H1 (cell line): ENCODE results near the gene DENND2D. TPM values are rescaled to one million over a fixed set of nuclear protein-coding genes. Genes with fewer than 3 reads are reported as not detected.
A peak's percentile ranks its signal among the peaks of the same experiment; 100 is the strongest.

Experiments
- CTCF ChIA-PET: fragments of 300-600 bp; sonication (Branson Sonifier 250); formaldehyde crosslinking; loops from one replicate; lab custom pipeline; 2021; ENCODE audit not compliant: partially characterized antibody; lab: Charles Lee
- POLR2A ChIA-PET: fragments of 300-600 bp; sonication (Branson Sonifier 250); formaldehyde crosslinking; loops from one replicate; lab custom pipeline; 2021; ENCODE audit warnings: inconsistent platforms; ENCODE audit not compliant: partially characterized antibody; lab: Charles Lee
- DNase-seq, 2 experiments: peaks; one replicate each; pipeline versions ENCODE4 v3.0.0 to v3.0.0-alpha.2; 2010 to 2022; ENCODE audit warnings: low spot score in 2 of 2, low read depth in 1 of 2, mixed read lengths in 1 of 2
- FAIRE-seq: peaks from 2 replicates; lab custom pipeline; 2011; peaks lifted over from hg19 to GRCh38; lab: Jason Lieb, UNC
- H2AFZ ChIP-seq: 2 replicates; pipeline ENCODE4 v1.8.1; 2012; ENCODE audit warnings: low read length, inconsistent platforms
- H2AK5ac ChIP-seq: 2 replicates; pipeline ENCODE4 v1.6.1; 2013; ENCODE audit warnings: low read depth, low read length
- H2BK120ac ChIP-seq: replicated peaks from 2 replicates; pipeline ENCODE3; 2013; ENCODE audit warnings: low read depth, low read length, inconsistent platforms
- H2BK12ac ChIP-seq: 2 replicates; pipeline ENCODE4 v1.6.1; 2013; ENCODE audit warnings: low read depth, low read length
- H2BK15ac ChIP-seq: 2 replicates; pipeline ENCODE4 v1.6.1; 2013; ENCODE audit warnings: low read length
- H2BK20ac ChIP-seq: 2 replicates; pipeline ENCODE4 v1.6.1; 2013; ENCODE audit warnings: low read length
- H2BK5ac ChIP-seq: 2 replicates; pipeline ENCODE4 v1.6.1; 2013; ENCODE audit warnings: low read depth, low read length
- H3K14ac ChIP-seq: 2 replicates; pipeline ENCODE4 v1.6.1; 2013; ENCODE audit warnings: inconsistent platforms; ENCODE audit not compliant: insufficient read length
- H3K18ac ChIP-seq: 2 replicates; pipeline ENCODE4 v1.6.1; 2013; ENCODE audit warnings: low read length; ENCODE audit errors: extremely low read depth
- H3K23ac ChIP-seq: 2 replicates; pipeline ENCODE4 v1.6.1; 2013; ENCODE audit warnings: inconsistent platforms; ENCODE audit not compliant: insufficient read length
- H3K23me2 ChIP-seq: 2 replicates; pipeline ENCODE4 v1.6.1; 2013; ENCODE audit warnings: low read depth, low read length
- H3K27ac ChIP-seq: 2 replicates; pipeline ENCODE4 v1.6.1; 2011; ENCODE audit warnings: low read depth, low read length, inconsistent platforms
- H3K27me3 ChIP-seq, 4 experiments: replicated peaks in 1 of 4; 1 replicate in 1 of 4; 2 replicates in 3 of 4; pipeline versions ENCODE4 v1.6.1 to v1.8.1; 2011 to 2013; ENCODE audit warnings: low read length in 3 of 4, mild to moderate bottlenecking in 3 of 4, inconsistent platforms in 2 of 4, mixed read lengths in 2 of 4, moderate library complexity in 1 of 4; ENCODE audit not compliant: control insufficient read depth in 3 of 4, insufficient read depth in 3 of 4; ENCODE audit errors: extremely low read depth in 1 of 4
- H3K36me3 ChIP-seq, 4 experiments: 2 replicates each; pipeline versions ENCODE4 v1.6.1 to v1.8.1; 2011 to 2013; ENCODE audit warnings: mild to moderate bottlenecking in 4 of 4, low read length in 3 of 4, moderate library complexity in 2 of 4, control low read depth in 1 of 4, inconsistent platforms in 1 of 4; ENCODE audit not compliant: insufficient read depth in 4 of 4, control insufficient read depth in 2 of 4
- H3K4ac ChIP-seq: replicated peaks from 2 replicates; pipeline ENCODE3; 2013; ENCODE audit warnings: low read length, low read depth, mixed read lengths, inconsistent platforms; ENCODE audit not compliant: insufficient read length
- H3K4me1 ChIP-seq, 4 experiments: replicated peaks in 1 of 4; 1 replicate in 1 of 4; 2 replicates in 3 of 4; pipeline versions ENCODE4 v1.6.1 to v1.8.1; 2011 to 2013; ENCODE audit warnings: low read length in 3 of 4, inconsistent platforms in 2 of 4, mixed read lengths in 1 of 4; ENCODE audit not compliant: insufficient read depth in 4 of 4, control insufficient read depth in 3 of 4
- H3K4me2 ChIP-seq, 2 experiments: 2 replicates each; pipeline versions ENCODE4 v1.6.1 to v1.8.1; 2011 to 2013; ENCODE audit warnings: low read depth in 2 of 2, low read length in 2 of 2, control low read depth in 1 of 2, inconsistent platforms in 1 of 2, mild to moderate bottlenecking in 1 of 2; ENCODE audit not compliant: insufficient read depth in 1 of 2
- H3K4me3 ChIP-seq, 4 experiments: fragments of 200-600, 300-600 bp in 1 of 4; sonication (generic), shearing (Covaris generic), sonication (Bioruptor Twin) in 1 of 4; 2 replicates each; pipeline versions ENCODE4 v1.5.1 to v1.8.1; 2011 to 2016; ENCODE audit warnings: low read length in 4 of 4, low read depth in 3 of 4, control low read depth in 2 of 4, inconsistent platforms in 2 of 4, mild to moderate bottlenecking in 2 of 4, mixed read lengths in 1 of 4, moderate library complexity in 1 of 4; ENCODE audit not compliant: insufficient read depth in 2 of 4; ENCODE audit errors: extremely low read depth in 1 of 4
- H3K56ac ChIP-seq: replicated peaks from 2 replicates; pipeline ENCODE3; 2013; ENCODE audit warnings: low read depth, mild to moderate bottlenecking, mixed read lengths, low read length, inconsistent platforms; ENCODE audit not compliant: insufficient read length
- H3K79me1 ChIP-seq: 2 replicates; pipeline ENCODE4 v1.6.1; 2013; ENCODE audit warnings: low read depth, low read length, control low read depth
- H3K79me2 ChIP-seq, 2 experiments: 2 replicates each; pipeline versions ENCODE4 v1.6.1 to v1.8.1; 2012 to 2013; ENCODE audit warnings: low read length in 2 of 2, mild to moderate bottlenecking in 2 of 2, inconsistent platforms in 1 of 2; ENCODE audit not compliant: insufficient read depth in 2 of 2, control insufficient read depth in 1 of 2
- H3K9ac ChIP-seq, 4 experiments: replicated peaks in 1 of 4; 1 replicate in 1 of 4; 2 replicates in 3 of 4; pipeline versions ENCODE4 v1.6.1 to v1.8.1; 2011 to 2013; ENCODE audit warnings: low read depth in 3 of 4, low read length in 3 of 4, control low read depth in 2 of 4, mild to moderate bottlenecking in 2 of 4, moderate library complexity in 2 of 4, inconsistent platforms in 1 of 4; ENCODE audit errors: extremely low read depth in 1 of 4
- H3K9me3 ChIP-seq, 2 experiments: 2 replicates each; pipeline versions ENCODE4 v1.6.1 to v1.8.1; 2012 to 2013; ENCODE audit warnings: mild to moderate bottlenecking in 2 of 2, moderate library complexity in 2 of 2, control low read depth in 1 of 2, inconsistent platforms in 1 of 2, low read depth in 1 of 2, low read length in 1 of 2, mixed read lengths in 1 of 2; ENCODE audit not compliant: insufficient read depth in 2 of 2
- H4K20me1 ChIP-seq, 2 experiments: replicated peaks in 1 of 2; 2 replicates each; pipeline versions ENCODE3 to v1.8.1; 2011 to 2013; ENCODE audit warnings: inconsistent platforms in 2 of 2, low read length in 2 of 2, mild to moderate bottlenecking in 1 of 2; ENCODE audit not compliant: insufficient read depth in 2 of 2, control insufficient read depth in 1 of 2
- H4K5ac ChIP-seq: 2 replicates; pipeline ENCODE4 v1.6.1; 2013; ENCODE audit warnings: low read length, low read depth, mixed read lengths, inconsistent platforms; ENCODE audit not compliant: insufficient read length
- H4K8ac ChIP-seq: 2 replicates; pipeline ENCODE4 v1.8.0; 2013; ENCODE audit warnings: mild to moderate bottlenecking, moderate library complexity, low read length, inconsistent platforms; ENCODE audit not compliant: insufficient read depth; ENCODE audit errors: extremely low read depth
- H4K91ac ChIP-seq: replicated peaks from 2 replicates; pipeline ENCODE3; 2013; ENCODE audit warnings: low read length, mixed read lengths, inconsistent platforms; ENCODE audit not compliant: insufficient read length
- ATF2 ChIP-seq: IDR thresholded peaks from 2 replicates; pipeline ENCODE4 v1.6.1; 2012; ENCODE audit warnings: low read length, inconsistent platforms
- BCL11A ChIP-seq, 2 experiments: IDR thresholded peaks; one replicate each; pipeline ENCODE4 v1.6.1; 2011; ENCODE audit warnings: low read depth in 2 of 2, low read length in 2 of 2, mild to moderate bottlenecking in 2 of 2
- RAD21 ChIP-seq, 2 experiments: IDR thresholded peaks in 1 of 2; conservative IDR thresholded peaks in 1 of 2; 2 replicates each; pipeline ENCODE4 v1.6.1; 2011; ENCODE audit warnings: low read depth in 2 of 2, low read length in 2 of 2, improper control_type of control experiment in 1 of 2, inconsistent platforms in 1 of 2, mild to moderate bottlenecking in 1 of 2, moderate library complexity in 1 of 2
- TAF7 ChIP-seq: optimal IDR thresholded peaks from 2 replicates; pipeline ENCODE3; 2011; ENCODE audit warnings: low read depth, mild to moderate bottlenecking, inconsistent platforms, low read length, moderate library complexity, borderline replicate concordance
- ZNF274 ChIP-seq: IDR thresholded peaks from 2 replicates; pipeline ENCODE4 v1.7.0; 2012; ENCODE audit warnings: low read length, borderline replicate concordance; ENCODE audit errors: extremely low read depth
- WGBS, 2 experiments: shearing (Covaris generic) in 1 of 2; methylation state at CpG; one replicate each; pipeline versions ENCODE4 v1.1.6 to v1.1.7; 2013 to 2015; ENCODE audit warnings: low lambda C conversion rate in 2 of 2, mixed read lengths in 2 of 2, inconsistent platforms in 1 of 2, low coverage in 1 of 2, missing lambda C conversion rate in 1 of 2; ENCODE audit not compliant: insufficient replicate concordance in 2 of 2, insufficient coverage in 1 of 2, insufficient read length in 1 of 2; ENCODE audit errors: extremely low coverage in 1 of 2, missing lambda C conversion rate in 1 of 2; 5-methylcytosine and 5-hydroxymethylcytosine counted together
- polyA plus RNA-seq, 7 experiments: library from polyadenylated mRNA; depleted of rRNA in 3 of 7; stranded (reverse) in 5 of 7; unstranded in 2 of 7; fragments of >200 nt in 5 of 7; fragments of 200-250 nt in 2 of 7; gene quantifications; 1 replicate in 5 of 7; 2 replicates in 1 of 7; 4 replicates in 1 of 7; pipeline versions ENCODE4 v1.2.1 to v1.2.3, GENCODE V29; 2011 to 2013; ENCODE audit warnings: missing spikeins in 2 of 7, mixed read lengths in 2 of 7
- total RNA-seq: library from RNA; stranded (reverse); fragmentation: NEBNext Ultra II Directional; extraction: Animal tissue kit (Norgen Biotek cat#: 25700); gene quantifications from 2 replicates; pipeline ENCODE4 v1.2.1, GENCODE V29; 2021

The DENND2D gene
- total and polyA plus RNA-seq, 2 of the 8 experiments (the other 6 are each of a cell fraction or from before 2014, with no cell fraction given): 0.58 to 1.6 TPM

GRCh38 chr1:111213412-111213811 is 13.0 kb upstream of the DENND2D start:
- Histone ChIP-seq H3K79me1 (no peaks in the 10 kb centered on the region), H2AK5ac (no peak overlapping the region), H4K20me1 (no peaks in the 10 kb centered on the region), H2BK15ac (no peak overlapping the region), H3K4me3 (no peak overlapping the region), H3K36me3 (no peaks in the 10 kb centered on the region), H4K8ac (no peak overlapping the region), H3K56ac (no peak overlapping the region), H3K27me3 (no peaks in the 10 kb centered on the region; a peak in 1 of 7 replicates), H3K4ac (no peak overlapping the region), H3K14ac (no peak overlapping the region), H2BK120ac (peak overlapping the region; percentile 33), H3K9me3 (no peaks in the 10 kb centered on the region; a peak in 1 of 4 replicates), H3K4me2 (no peak overlapping the region), H3K9ac (no peak overlapping the region), H3K79me2 (no peaks in the 10 kb centered on the region), H2BK20ac (peak overlapping the region; percentile 84; the same call in 1 of the 2 replicates), H4K5ac (no peak overlapping the region), H2BK5ac (peak overlapping the region; percentile 91; the same call in 1 of the 2 replicates), H3K23me2 (no peaks in the 10 kb centered on the region), H4K91ac (no peak overlapping the region), H3K27ac (no peak overlapping the region), H2AFZ (0 out of 2 replicates have a peak overlapping the region, but pooled peaks have one; percentile 76), H2BK12ac (no peak overlapping the region; the same call in 1 of the 2 replicates), H3K23ac (no peak overlapping the region), H3K18ac (no peak overlapping the region), H3K4me1 (peaks cover 0 to 7% (median 4%) of the 10 kb centered on the region in 4 experiments; a peak in 3 of 7 replicates)
- CTCF ChIA-PET: interaction anchor here (1.9 to 2.2 kb wide), 2 partner anchors 15 to 120 kb away, joined by 5 to 6 read pairs; no protein-coding TSS in a partner anchor
- 91% methylated on average over 6 of the region's 6 CpGs; no CpG with 5 or more reads in 1 of the 2 experiments for WGBS, 2 experiments
- no peak for DNase-seq
- TF ChIP-seq ZNF274 (no peak), TAF7 (no peak), RAD21 (IDR thresholded peaks at IDR 0.05 in 1 of 2, conservative IDR thresholded peaks at IDR 0.05 in 1 of 2; ENCODE audit: low read depth in 2 of 2, low read length in 2 of 2) (no peak), BCL11A (IDR thresholded peaks at IDR 0.05; ENCODE audit: low read depth in 2 of 2, low read length in 2 of 2) (no peak), ATF2 (no peak)
- no peak for FAIRE-seq
- POLR2A ChIA-PET: no interaction called here
